Endothelial cell (in vitro differentiated cells): ENCODE results near the gene STX1B. TPM values are rescaled to one million over a fixed set of nuclear protein-coding genes. Genes with fewer than 3 reads are reported as not detected.
A peak's percentile ranks its signal among the peaks of the same experiment; 100 is the strongest.

Source experiments
- DNase-seq: peaks from one replicate; pipeline ENCODE4 v3.0.0; 2021; ENCODE audit warnings: low spot score
- H3K27ac Mint-ChIP-seq: one replicate; pipeline ENCODE4 v1.8.0; 2021; ENCODE audit warnings: mixed read lengths, inconsistent platforms; ENCODE audit not compliant: unreplicated experiment
- H3K27me3 Mint-ChIP-seq: one replicate; pipeline ENCODE4 v1.8.0; 2021; ENCODE audit warnings: mild to moderate bottlenecking, moderate library complexity, mixed read lengths, inconsistent platforms; ENCODE audit not compliant: unreplicated experiment
- H3K36me3 Mint-ChIP-seq: one replicate; pipeline ENCODE4 v1.8.0; 2021; ENCODE audit warnings: mild to moderate bottlenecking, low read depth, mixed read lengths, inconsistent platforms; ENCODE audit not compliant: unreplicated experiment
- H3K4me1 Mint-ChIP-seq: one replicate; pipeline ENCODE4 v1.8.0; 2021; ENCODE audit warnings: mild to moderate bottlenecking, mixed read lengths, inconsistent platforms; ENCODE audit not compliant: unreplicated experiment
- H3K4me3 Mint-ChIP-seq: one replicate; pipeline ENCODE4 v1.8.0; 2021; ENCODE audit warnings: mild to moderate bottlenecking, mixed read lengths, inconsistent platforms; ENCODE audit not compliant: unreplicated experiment
- H3K9me3 Mint-ChIP-seq: one replicate; pipeline ENCODE4 v1.8.0; 2021; ENCODE audit warnings: mixed read lengths, inconsistent platforms; ENCODE audit not compliant: unreplicated experiment
- CTCF ChIP-seq: fragments of 200-600 bp; sonication (generic); IDR thresholded peaks from one replicate; pipeline ENCODE4 v1.5.0; 2021; ENCODE audit warnings: antibody characterized with exemption; ENCODE audit not compliant: unreplicated experiment
- total RNA-seq: library from RNA; stranded (reverse); fragmentation: NEBNext Ultra II Directional; extraction: Animal tissue kit (Norgen Biotek cat#: 25700); gene quantifications from one replicate; pipeline ENCODE4 v1.2.1, GENCODE V29; 2021; ENCODE audit not compliant: unreplicated experiment

Gene STX1B
- total RNA-seq, 1 donor from 2014 or later, result 5.5 TPM

- H3K27me3 Mint-ChIP-seq, result peaks cover 30% of the 10 kb centered on the region
- no peak overlapping the region for H3K27ac Mint-ChIP-seq
- no peak for DNase-seq
- H3K36me3 Mint-ChIP-seq, result peaks cover 30% of the 10 kb centered on the region
- no peaks in the 10 kb centered on the region for H3K4me1 Mint-ChIP-seq
- no peak overlapping the region for H3K4me3 Mint-ChIP-seq
- TF ChIP-seq CTCF, result no peak
- H3K9me3 Mint-ChIP-seq, result no peaks in the 10 kb centered on the region
Observed at GRCh38 chr16:30979170-30980022, 31.0 kb downstream of the STX1B start.

- peak; percentile 66 for DNase-seq
- no peaks in the 10 kb centered on the region for H3K9me3 Mint-ChIP-seq
- H3K4me3 Mint-ChIP-seq, result peak overlapping the region; percentile 37
- H3K4me1 Mint-ChIP-seq, result no peaks in the 10 kb centered on the region
- peaks cover 30% of the 10 kb centered on the region for H3K27me3 Mint-ChIP-seq
- TF ChIP-seq CTCF, result peak; percentile 65
- peak overlapping the region; percentile 67 for H3K27ac Mint-ChIP-seq
- peaks cover 43% of the 10 kb centered on the region for H3K36me3 Mint-ChIP-seq
Observed at GRCh38 chr16:30977502-30977901, 32.9 kb downstream of the STX1B start.

GRCh38 chr16:30976486-30976885 lies 34.0 kb downstream of the STX1B start:
- no peak for DNase-seq
- Mint-ChIP-seq H3K9me3 (no peaks in the 10 kb centered on the region), H3K27ac (no peak overlapping the region), H3K4me3 (no peak overlapping the region), H3K4me1 (no peaks in the 10 kb centered on the region), H3K36me3 (peaks cover 48% of the 10 kb centered on the region), H3K27me3 (peaks cover 25% of the 10 kb centered on the region)
- no peak for TF ChIP-seq CTCF

GRCh38 chr16:30974348-30974747 lies 36.1 kb downstream of the STX1B start:
- H3K27me3 Mint-ChIP-seq, result peaks cover 17% of the 10 kb centered on the region
- peaks cover 57% of the 10 kb centered on the region for H3K36me3 Mint-ChIP-seq

More at GRCh38 chr16:30974348-30974747, 36.1 kb downstream of the STX1B start:
- no peaks in the 10 kb centered on the region for H3K4me1 Mint-ChIP-seq
- no peak for TF ChIP-seq CTCF
- no peak for DNase-seq
- no peaks in the 10 kb centered on the region for H3K9me3 Mint-ChIP-seq
- peak overlapping the region; percentile 21 for H3K4me3 Mint-ChIP-seq
- peak overlapping the region; percentile 0 for H3K27ac Mint-ChIP-seq
